Stimulated activated CD4-positive, alpha-beta T cell treated with anti-CD3 and anti-CD28 coated beads, Interleukin-4, amount 100 ng/mL, for 48 hours (primary cell): ENCODE measurements around the gene CECR2.
"Not testable (repeated sequence)": the region's sequence is repeated elsewhere in the genome, so short reads cannot be mapped to it uniquely, and the experiment has no call there.

ENCODE experiments used
- DNase-seq, 2 donors: peaks; one replicate each; pipeline ENCODE4 v3.0.0-alpha.2; 2020; ENCODE audit warnings: low read depth in 2 of 2

Gene CECR2

DNA sequence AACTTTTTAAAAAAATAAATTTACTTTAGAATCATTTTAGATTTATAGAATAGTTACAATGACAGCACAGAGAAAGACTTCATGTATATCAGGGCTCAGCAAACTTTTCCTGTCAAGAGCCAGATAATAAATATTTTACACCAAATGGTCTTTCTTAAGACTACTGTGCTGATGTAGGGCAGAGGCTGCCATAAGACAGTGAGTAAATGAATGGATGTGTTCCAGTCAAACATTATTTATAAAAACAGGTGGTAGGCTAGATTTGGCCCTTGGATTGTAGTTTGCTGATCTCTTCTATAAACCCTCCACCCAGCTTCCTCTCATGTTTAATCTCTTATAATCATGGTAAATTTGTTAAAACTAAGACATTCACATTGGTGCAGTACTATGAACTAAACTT is 33.0 kb downstream of the CECR2 start:
- DNase-seq: no peak

DNA sequence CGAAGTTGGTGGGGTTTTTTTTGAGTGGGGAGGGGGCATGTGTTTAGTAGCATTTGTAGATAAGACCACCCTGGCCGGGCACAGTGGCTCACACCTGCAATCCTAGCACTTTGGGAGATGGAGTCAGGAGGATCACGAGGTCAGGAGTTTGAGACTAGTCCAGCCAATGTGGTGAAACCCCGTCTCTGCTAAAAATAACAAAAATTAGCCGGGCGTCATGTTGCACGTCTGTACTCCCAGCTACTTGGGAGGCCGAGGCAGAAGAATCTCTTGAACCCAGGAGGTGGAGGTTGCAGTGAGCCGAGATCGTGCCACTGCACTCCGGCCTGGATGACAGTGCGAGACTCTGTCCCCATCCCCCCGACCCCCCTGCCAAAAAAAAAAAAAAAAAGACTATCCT is 34.6 kb downstream of the CECR2 start:
- DNase-seq: no peak

DNA sequence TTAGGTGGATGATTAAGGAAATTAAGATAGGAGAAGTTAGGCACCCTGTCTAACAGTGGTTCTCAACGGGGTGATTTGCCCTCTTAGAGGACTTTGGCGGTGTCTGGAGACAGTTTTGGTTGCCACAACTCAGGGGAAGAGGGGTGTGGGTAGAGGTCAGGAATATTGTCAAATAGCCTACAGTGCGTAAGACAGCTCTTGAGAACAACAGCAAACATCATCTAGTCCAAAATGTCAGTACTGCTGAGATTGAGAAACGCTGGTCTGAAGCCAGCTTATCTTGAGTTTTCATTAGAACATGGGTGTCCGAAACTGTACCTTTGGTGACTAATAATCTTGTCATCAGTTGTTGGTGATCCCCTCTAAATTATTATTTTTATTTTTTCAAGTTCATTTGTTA is 38.4 kb downstream of the CECR2 start:
- no peak for DNase-seq

DNA sequence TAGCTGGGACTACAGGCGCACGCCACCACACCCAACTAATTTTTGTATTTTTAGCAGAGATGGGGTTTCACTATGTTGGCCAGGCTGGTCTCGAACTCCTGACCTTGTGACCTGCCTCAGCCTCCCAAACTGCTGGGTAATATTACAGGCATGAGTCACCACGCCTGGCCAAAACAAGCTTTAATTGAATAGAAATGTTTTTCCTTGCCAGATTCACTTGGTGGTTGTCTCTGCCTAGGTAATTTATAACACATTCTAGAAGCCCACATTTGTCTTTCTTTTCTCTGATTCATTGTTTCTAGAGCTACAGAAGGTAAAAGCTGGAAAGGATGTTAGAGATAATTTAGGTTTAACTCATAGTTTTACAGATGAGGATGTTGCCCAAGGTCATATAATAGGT is 41.3 kb downstream of the CECR2 start:
- DNase-seq: no peak

DNA sequence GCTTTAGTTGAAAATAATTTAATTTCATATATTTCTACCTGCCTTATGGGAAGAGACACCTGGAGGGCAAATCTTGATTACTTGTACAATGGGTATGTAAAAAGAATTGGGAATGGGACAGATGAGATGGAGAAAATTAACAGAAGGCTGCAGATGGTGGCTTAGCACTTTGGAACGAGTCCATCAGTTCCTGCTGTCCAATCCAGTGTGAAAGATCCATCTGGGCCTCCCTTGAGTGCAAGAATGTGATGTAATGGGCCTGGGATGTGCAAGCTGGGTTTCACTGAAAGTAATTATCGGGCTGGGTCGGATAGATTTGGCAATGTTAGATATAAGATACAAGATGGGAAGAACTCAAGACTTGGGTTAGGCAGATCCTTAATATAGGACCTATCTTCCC is 42.0 kb downstream of the CECR2 start:
- DNase-seq: no peak

DNA sequence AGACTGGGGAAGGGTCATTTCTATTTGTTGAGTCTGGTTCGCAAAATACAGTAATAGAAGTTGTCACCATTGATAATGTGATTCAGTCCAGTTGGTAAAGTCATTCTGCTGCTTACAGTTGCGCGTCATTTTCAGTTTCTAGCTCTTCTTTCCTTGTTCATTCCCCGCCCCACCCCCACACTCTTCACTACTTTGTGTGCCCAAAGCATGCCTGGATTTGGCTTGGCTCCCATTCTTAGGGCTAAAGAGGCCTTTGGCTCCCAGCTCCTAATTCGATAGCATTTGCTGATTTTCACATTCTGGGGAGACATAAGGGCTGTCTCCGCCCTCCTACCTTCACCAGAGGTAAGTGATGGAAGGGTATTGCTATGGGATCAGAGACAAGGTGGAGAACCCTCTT is 43.0 kb downstream of the CECR2 start:
- no peak for DNase-seq

DNA sequence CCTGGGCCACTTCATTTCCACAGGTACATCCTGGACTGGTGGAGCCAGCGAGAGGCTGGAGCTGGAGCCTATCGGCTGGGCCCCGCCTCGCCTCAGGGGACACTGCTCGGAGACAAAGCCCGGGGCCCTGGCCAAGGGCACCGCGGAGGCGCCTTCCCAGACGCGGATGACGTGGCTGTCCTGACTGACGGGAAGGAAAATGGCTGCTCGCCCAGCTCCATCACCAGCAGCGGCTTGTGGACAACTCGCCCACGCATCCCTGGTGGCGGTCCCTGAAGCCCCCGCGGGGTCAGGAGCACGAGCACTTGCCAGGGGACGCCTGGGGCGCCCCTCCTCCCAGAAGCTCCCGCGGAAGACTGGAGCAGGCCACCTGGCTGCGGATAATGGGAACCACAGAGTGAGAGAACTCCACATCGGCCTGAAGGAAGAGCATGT is 49.6 kb downstream of the CECR2 start:
- no peak for DNase-seq

DNA sequence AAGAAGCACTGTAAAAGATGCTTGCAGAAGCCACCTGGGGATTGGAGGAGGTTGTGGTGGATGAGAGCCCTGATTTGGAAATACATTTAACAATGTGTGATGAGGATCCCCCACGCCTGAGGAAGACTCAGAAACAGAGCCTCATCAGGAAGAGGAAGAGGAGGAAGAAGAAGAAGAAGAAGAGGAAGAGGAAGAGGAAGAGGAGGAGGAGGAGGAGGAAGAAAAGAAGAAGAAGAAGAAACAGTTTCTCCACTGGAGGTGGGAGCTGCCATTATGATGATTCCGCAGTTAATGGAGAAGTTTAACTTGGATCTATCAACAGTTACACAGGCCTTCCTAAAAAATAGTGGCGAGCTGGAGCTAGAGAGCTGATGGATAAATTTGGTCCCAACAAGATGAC is 50.1 kb downstream of the CECR2 start:
- no peak for DNase-seq

DNA sequence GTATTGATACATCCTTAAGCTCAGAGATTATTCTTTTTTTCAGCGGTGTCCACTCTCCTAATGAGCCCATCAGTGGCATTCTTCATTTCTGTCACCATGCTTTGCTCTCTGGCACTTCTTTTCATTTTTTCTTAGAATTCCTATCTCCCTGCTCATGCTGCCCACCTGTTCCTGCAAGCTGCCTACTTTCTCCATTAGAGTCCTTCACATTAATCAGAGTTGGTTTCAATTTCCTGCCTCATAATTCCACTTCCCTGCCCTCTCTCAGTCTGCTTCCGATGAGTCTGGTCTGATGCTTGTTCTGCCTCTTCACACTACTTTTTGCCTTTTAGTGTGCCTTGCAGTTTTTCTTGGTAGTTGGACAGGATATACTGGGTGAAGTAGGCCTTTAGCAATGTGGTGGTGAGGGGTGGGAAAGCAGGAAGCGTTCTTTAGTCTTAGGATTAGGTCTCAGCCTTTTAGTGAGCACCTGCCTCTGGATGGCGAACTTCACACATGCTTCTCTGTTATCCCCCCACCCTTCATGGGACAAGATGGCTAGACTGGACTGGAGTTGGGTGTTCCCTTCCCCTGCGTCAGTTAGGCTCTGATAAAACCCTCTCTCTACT is 53.6 kb downstream of the CECR2 start:
- no peak for DNase-seq

DNA sequence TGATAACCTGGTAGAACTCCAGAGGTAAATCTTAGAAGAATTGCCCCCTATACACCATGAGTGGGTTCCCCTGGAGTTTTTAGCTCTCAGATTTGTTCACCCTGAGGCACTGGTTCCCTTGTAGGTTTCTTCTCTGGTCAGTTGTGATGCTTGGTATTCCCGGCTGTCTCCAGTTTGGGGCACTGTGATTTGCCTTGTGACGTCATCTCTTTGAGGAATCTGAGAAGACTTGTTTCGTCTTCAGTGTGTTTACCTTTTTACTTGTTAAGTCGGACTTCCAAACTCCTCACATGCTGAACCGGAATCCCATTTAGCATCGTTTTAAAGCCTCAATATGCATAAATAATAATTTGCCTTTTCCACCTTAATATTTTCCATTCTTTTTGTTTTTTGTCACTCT is 54.4 kb downstream of the CECR2 start:
- DNase-seq: no peak

DNA sequence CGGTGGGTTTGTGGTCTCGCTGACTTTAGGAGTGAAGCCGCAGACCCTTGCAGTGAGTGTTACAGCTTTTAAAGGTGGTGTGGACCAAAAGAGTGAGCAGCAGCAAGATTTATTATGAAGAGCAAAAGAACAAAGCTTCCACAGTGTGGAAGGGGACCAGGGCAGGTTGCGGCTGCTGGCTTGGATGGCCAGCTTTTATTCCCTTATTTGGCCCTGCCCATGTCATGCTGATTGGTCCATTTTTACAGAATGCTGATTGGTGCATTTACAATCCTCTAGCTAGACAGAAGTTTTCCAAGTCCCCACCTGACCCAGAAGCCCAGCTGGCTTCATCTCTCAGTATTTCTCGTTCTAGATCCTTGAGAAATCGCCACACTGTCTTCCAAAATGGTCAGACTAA is 58.3 kb downstream of the CECR2 start:
- DNase-seq: not testable (repeated sequence)

DNA sequence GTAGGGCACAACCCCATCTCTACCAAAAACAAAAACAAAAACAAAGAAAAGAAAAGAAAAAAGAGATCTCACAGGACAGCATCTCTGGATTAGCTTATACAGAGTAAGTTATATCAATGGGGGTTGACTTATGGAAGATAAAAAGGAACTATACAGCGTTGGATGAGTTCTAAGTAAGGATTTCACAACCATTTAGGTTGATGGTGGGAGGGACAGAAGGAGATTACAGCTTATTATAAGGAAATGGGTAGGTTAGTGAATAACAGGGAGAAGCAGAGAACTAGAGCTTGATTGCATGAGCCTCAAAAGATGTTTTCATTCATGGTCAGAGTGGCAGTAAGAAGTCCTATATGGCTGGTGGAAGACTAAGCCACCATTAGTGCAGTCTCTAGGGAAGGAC is 60.3 kb downstream of the CECR2 start:
- no peak for DNase-seq

DNA sequence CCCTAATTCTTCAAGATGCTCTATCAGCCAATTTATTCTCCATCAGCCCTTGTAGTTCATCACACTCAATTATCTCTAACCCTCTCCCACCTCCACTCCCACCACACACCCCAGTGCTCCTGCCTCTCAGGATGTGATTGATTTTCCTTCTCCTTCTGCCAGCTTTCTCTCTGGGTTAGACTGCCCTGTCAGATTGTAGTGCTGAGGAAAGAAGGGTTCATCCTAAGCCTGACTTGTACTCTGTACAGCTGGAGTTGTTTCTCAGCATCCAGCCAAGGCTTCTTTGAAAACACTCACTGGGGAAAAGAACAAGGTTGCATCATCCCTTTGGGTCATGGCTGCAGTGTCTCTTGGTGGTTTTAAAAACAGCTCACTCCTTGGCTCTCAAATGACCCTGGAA is 61.2 kb downstream of the CECR2 start:
- no peak for DNase-seq

DNA sequence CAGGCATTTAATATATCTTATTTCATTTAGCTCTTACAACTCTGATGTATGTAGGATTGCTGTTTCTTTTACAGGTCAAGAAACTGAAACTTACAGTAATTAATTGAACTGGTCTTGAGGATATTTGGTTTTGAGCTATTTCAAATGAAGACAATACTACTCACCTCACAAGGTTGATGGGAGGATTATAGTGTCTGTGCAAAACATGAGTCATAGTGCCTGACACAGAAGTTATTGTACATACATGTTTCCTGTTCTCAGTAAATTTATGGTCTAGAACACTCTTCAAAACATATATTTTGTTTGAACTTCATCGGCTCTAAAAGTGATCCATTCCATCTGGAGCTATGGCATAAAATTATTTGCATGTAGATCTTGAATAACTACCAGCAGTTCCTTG is 61.9 kb downstream of the CECR2 start:
- no peak for DNase-seq

DNA sequence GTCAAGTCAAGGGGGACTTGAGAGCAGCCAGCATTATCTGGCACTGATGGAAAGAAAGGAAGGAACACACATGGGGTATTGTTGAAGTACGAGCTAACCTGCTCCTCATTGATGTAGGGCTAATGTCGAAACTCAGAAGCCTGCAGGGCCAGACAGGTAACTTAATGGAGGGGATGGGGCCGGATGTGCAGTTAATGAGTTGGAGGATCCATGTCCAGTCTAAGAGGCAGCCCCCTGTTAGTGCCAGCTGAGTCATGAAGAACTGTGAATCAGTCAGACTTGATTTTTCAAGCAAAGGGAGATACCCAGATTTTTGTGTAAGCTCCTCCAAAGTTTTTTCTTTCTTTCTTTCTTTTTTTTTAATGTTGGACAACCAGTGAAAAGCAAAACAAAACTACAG is 65.6 kb downstream of the CECR2 start:
- DNase-seq: no peak

DNA sequence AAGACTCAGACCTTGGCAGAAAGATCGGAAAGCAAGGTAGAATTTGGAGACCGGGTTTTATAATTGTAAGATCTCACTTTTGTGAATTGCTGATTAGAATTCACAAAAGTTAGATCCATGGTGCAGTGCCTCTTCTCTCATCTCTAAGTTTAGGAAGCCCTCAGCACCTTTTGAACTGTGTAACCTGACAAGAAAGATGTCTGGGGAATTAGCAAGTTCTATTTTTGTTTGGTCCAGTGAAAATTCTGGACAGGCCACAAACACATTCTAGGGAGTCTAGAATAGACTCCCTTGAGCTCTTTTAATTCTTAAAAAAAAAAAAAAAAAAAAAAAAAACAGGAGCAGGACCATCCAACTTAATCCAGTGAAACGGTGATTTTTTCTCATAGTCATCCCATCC is 66.1 kb downstream of the CECR2 start:
- no peak for DNase-seq

DNA sequence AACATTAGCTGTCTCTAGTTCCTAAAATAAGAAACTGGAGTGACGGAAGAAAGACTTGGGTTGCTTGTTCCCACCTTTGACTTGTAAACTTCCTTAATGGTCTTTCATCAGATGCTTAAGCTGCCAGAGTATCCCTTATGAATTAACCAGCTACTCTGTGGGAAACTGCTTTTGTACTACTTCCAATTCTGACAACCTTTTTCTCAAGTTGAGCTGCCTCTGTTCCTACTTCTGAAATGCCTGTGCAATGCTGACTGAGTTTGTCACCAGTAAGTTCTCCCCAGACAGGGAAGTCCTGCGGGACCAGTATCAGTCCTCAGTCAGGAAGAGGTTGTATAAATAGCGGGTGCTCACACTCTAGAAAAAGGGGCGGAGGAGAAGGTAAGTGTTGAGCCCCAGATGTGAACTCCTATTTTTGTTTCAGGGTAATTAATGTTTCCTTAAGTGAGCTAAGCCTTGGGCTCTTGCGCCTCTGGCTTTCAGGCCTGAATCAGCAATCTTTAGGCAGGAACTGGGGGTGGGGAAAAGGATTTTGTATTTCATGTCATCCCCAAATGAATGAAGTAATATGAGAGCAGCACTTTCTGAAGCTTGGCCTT is 67.2 kb downstream of the CECR2 start:
- no peak for DNase-seq

DNA sequence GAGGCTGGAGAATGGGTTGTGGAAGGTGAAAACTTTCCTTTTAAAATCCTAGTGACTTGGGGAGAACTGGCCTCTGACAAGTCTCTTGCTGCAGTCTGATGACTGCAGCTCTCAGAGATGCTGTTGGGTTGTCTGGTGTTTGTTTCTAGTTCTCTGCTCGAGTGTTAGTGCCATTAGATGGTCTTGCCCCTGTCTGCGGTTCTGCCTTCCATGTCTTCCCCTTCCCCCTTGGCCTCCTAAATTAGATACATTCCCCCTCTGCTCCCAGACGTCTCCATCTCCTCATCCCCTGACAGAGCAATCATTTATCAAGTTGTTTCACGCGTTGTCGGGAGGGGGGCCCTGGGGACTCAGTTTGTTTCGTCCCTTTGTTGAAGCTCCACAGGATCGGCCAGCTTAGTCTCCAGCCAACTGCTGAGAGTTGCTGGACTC is 67.7 kb downstream of the CECR2 start:
- DNase-seq: no peak

DNA sequence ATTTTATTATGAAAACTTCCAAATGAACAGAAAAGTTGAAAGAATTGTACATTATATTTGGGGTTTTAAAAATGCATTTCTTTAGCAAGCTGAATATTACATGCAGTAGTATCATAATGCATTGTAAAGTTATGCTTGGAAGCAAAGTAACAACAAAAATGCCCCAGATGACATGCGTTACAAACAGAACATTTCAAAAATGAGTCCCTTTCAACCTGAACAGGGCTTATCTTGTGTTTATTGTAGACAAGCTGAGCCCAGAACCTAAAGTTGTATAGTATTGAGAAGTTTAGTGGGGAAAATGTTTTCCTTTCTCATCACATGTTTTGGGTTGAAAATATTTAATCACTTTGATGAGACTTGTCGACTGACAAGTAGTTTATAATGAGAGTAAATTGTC is 68.8 kb downstream of the CECR2 start:
- no peak for DNase-seq

DNA sequence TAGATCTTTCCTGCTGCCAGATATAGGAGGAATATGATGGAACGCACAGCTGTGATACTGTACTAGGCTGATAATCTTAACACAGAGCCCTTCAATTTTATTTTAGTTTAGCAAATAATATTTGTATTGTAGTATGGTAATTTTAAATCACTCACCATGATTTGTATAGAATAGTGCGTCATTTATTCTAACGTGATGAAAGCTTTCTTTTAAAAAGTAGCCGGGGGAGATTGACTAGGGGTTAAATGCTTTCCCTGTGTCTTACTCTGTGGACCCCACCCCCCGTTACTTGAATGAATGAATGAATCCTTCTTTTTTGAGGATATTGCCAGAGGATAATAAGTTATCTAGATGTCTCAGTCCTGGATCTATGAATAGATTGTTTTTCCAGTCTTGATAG is 72.1 kb downstream of the CECR2 start:
- DNase-seq: no peak

DNA sequence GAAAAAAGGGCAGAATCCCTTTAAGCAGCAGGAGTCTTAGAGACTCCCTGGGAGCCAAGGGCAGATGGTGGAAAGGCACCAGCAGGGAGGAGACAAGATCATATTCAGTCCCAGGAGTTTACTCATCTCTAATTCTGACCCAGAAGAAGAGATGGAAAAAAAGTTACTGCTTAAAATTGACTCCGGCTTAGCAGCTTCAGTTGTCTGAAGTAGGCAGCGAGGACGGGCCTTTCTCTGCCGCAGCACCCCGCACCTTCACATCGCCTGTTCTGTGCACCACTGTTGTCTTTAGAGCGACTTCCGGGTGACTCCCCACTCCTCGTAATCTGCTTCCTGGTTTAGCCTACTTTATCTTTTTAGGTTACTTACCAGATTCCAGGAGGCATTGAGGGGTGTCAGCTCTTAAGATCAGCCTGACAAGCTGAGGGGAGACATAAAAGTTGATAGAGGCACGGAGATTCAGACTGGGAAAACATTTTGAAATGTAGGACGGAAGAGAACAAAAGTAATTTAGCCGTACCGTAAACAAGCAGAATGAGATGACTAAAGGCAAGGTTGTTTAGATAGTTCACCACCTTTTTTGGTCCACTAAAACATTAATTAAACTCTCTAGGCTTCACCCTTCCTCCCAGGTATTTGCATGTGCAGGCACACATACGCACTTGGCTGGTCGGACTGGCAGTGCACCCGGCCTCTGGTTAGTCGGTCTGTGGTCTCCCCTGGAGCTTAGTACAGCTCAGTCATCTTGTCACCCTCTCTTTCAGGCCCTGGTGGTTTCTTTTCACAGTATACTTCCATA is 74.3 kb downstream of the CECR2 start:
- no peak for DNase-seq

DNA sequence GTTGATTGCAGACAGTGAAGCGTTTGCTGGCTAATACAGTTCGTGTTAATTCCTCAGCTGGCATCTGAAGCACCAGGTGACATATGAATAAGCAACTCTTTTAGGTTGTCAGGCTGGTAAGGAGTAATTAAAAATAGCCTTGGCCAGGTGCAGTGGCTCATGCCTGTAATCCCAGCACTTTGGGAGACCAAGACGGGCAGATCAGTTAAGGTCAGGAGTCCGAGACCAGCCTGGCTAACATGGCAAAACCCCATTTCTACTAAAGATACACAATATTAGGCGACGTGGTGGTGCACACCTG is 74.9 kb downstream of the CECR2 start:
- no peak for DNase-seq

DNA sequence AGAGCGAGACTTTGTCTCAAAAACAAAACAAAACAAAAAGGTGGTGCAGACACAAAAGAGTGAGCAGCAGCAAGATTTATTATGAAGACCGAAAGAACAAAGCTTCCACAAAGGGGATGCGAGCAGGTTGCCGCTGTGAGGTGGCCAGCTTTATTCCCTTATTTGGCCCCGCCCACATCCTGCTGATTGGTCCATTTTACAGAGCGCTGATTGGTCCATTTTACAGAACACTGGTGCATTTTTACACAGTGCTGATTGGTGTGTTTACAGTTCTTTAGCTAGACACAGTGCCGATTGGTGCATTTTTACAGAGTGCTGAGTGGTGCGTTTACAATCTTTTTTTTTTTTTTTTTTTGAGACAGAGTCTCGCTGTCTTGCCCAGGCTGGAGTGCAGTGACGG is 77.4 kb downstream of the CECR2 start:
- no peak for DNase-seq

DNA sequence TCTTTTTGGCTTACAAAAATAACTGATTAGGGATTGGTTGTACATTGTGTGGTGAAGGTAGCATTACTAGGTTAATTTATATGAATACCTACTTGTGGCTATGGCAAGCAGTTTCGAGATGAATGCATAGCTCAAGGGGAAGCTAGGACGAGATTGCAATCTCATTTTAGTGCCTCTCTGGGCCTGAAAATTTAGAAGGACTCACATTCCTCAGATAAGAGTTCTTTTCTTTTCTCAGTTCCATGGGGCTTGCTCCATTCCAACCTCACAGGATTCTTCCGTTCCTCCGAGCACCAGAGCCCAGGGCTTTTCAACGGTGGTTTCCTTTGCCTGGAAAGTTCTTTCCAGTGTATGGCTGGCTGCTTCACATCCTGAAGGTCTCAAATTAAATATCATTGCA is 82.1 kb downstream of the CECR2 start:
- DNase-seq: no peak
